CD4-positive, alpha-beta T cell (primary cell): Measurements from ENCODE around the gene ZKSCAN5. TPM values are rescaled to one million over a fixed set of nuclear protein-coding genes. Genes with fewer than 3 reads are reported as not detected.

Experiments
- ATAC-seq: fragments of 200-7000 bp; cut with Tn5 transposase; one replicate; pipeline ENCODE4 v1.10.0; 2022; ENCODE audit warnings: mild to moderate bottlenecking; ENCODE audit not compliant: poor library complexity
- CTCF ChIA-PET: fragments of 350-600 bp; sonication (Branson Sonifier 250); formaldehyde crosslinking; loops from one replicate; lab custom pipeline; 2021; ENCODE audit warnings: antibody characterized with exemption, inconsistent platforms; lab: Charles Lee
- POLR2A ChIA-PET: fragments of 350-600 bp; sonication (Branson Sonifier 250); formaldehyde crosslinking; loops from one replicate; lab custom pipeline; 2021; ENCODE audit warnings: antibody characterized with exemption, inconsistent platforms; lab: Charles Lee
- DNase-seq, 14 experiments: peaks; one replicate each; pipeline ENCODE4 v3.0.0-alpha.2; 2013 to 2020; ENCODE audit warnings: mixed read lengths in 2 of 14
- H3K27ac ChIP-seq, 2 donors: one replicate each; pipeline versions ENCODE4 v1.5.1 to v1.7.0; 2013; ENCODE audit warnings: low read length in 2 of 2, low read depth in 1 of 2, mild to moderate bottlenecking in 1 of 2
- H3K27me3 ChIP-seq, 2 experiments: 1 replicate in 1 of 2; 2 replicates in 1 of 2; pipeline versions ENCODE4 v1.6.1 to v1.7.0; 2013; ENCODE audit warnings: low read length in 2 of 2, control low read depth in 1 of 2, mild to moderate bottlenecking in 1 of 2, moderate library complexity in 1 of 2; ENCODE audit not compliant: insufficient read depth in 2 of 2, control insufficient read depth in 1 of 2
- H3K36me3 ChIP-seq: one replicate; pipeline ENCODE4 v1.6.1; 2013; ENCODE audit warnings: low read length, control low read depth; ENCODE audit not compliant: insufficient read depth
- H3K4me1 ChIP-seq: one replicate; pipeline ENCODE4 v1.6.1; 2013; ENCODE audit warnings: low read length, control low read depth; ENCODE audit not compliant: insufficient read depth
- H3K4me3 ChIP-seq: one replicate; pipeline ENCODE4 v1.5.1; 2013; ENCODE audit warnings: mild to moderate bottlenecking, low read length, moderate library complexity
- H3K9me3 ChIP-seq, 2 experiments: 1 replicate in 1 of 2; 2 replicates in 1 of 2; pipeline versions ENCODE4 v1.6.1 to v1.7.0; 2013; ENCODE audit warnings: low read length in 2 of 2, mild to moderate bottlenecking in 2 of 2, control low read depth in 1 of 2, moderate library complexity in 1 of 2; ENCODE audit not compliant: control insufficient read depth in 1 of 2, insufficient read depth in 1 of 2
- H3K27ac Mint-ChIP-seq: one replicate; pipeline ENCODE4 v1.8.0; 2020; ENCODE audit warnings: mixed read lengths
- H3K27me3 Mint-ChIP-seq: one replicate; pipeline ENCODE4 v1.8.0; 2021; ENCODE audit warnings: mixed read lengths
- H3K36me3 Mint-ChIP-seq: one replicate; pipeline ENCODE4 v1.8.0; 2021; ENCODE audit warnings: low read depth, mixed read lengths
- H3K4me1 Mint-ChIP-seq: one replicate; pipeline ENCODE4 v1.8.0; 2021; ENCODE audit warnings: low read depth, mixed read lengths
- H3K4me3 Mint-ChIP-seq: one replicate; pipeline ENCODE4 v1.8.0; 2020; ENCODE audit warnings: mild to moderate bottlenecking, mixed read lengths
- H3K9me3 Mint-ChIP-seq: one replicate; pipeline ENCODE4 v1.8.0; 2020; ENCODE audit warnings: mixed read lengths
- CTCF ChIP-seq: fragments of 200-600 bp; IDR thresholded peaks from one replicate; pipeline ENCODE4 v1.8.0; 2022; ENCODE audit warnings: antibody characterized with exemption, mild to moderate bottlenecking
- intact Hi-C, 2 experiments: fragments of 100-400 bp; cut with DNase I in 1 of 2; cut with micrococcal nuclease in 1 of 2; formaldehyde crosslinking; loops; one replicate each; pipeline versions ENCODE4 v1.15.1 to v1.9.0; 2023 to 2025; cut with DNase I, micrococcal nuclease
- total RNA-seq, 174 experiments: library from RNA in 2 of 174; stranded (reverse) in 2 of 174; gene quantifications; one replicate each; pipeline ENCODE4 v1.2.3 and lab custom pipeline; 2021 to 2026

Gene ZKSCAN5
- total RNA-seq, 2 experiments from 2014 or later: 3.8 to 4.4 TPM

DNA sequence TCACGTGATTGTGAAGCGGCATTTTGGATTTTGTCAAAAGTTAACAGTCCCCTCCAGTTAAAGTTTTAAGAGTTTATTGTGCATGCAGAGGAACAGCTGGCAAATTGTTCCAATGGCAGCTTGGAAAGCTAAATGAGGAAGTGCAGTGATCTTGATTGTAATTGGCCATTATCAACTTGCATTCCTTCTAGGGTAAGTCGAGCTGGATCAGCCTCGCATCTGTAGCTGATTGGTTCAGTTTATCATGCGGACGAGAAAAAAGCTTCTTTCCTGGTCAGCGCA is 31.2 kb upstream of the ZKSCAN5 start:
- H3K4me3 ChIP-seq: peak overlapping the region; percentile 75

GRCh38 chr7:99476107-99476506 is 28.4 kb upstream of the ZKSCAN5 start:
- Histone ChIP-seq H3K9me3 (no peaks in the 10 kb centered on the region), H3K36me3 (peaks cover 18% of the 10 kb centered on the region), H3K27me3 (no peaks in the 10 kb centered on the region), H3K4me3 (no peak overlapping the region), H3K27ac (no peak overlapping the region), H3K4me1 (peaks cover 56% of the 10 kb centered on the region)
- no peak overlapping the region for H3K4me3 Mint-ChIP-seq
- ChIA-PET CTCF (no interaction called here), POLR2A (interaction anchor here (1.2 to 2.2 kb wide), 4 partner anchors 13 to 82 kb away, joined by 3 to 9 read pairs (median 4); partner anchors contain the start of genes ZKSCAN5, ZNF394 and ZNF655)
- DNase-seq (no peak), ATAC-seq (no peak)
- no peaks in the 10 kb centered on the region for H3K27me3 Mint-ChIP-seq
- H3K36me3 Mint-ChIP-seq: peaks cover 42% of the 10 kb centered on the region
- intact Hi-C loops: no loop called here
- peaks cover 53% of the 10 kb centered on the region for H3K4me1 Mint-ChIP-seq
- H3K27ac Mint-ChIP-seq: peak overlapping the region; percentile 27
- no peaks in the 10 kb centered on the region for H3K9me3 Mint-ChIP-seq
- no peak for TF ChIP-seq CTCF

More for the DNA sequence above, 31.2 kb upstream of the ZKSCAN5 start:
- peaks cover 43% of the 10 kb centered on the region for H3K4me1 ChIP-seq
- TF ChIP-seq CTCF: no peak
- H3K9me3 ChIP-seq: no peaks in the 10 kb centered on the region
- Mint-ChIP-seq H3K27ac (peak overlapping the region; percentile 90), H3K9me3 (no peaks in the 10 kb centered on the region), H3K4me3 (peak overlapping the region; percentile 95), H3K36me3 (peaks cover 21% of the 10 kb centered on the region), H3K4me1 (peaks cover 46% of the 10 kb centered on the region), H3K27me3 (no peaks in the 10 kb centered on the region)
- ChIA-PET CTCF (interaction anchor here (1.0 kb wide), 1 partner anchor 32 kb away, joined by 3 read pairs; no protein-coding TSS in a partner anchor), POLR2A (interaction anchor here (0.9 to 3.3 kb wide), 6 partner anchors 25 to 446 kb away, joined by 3 to 46 read pairs (median 5); partner anchors contain the start of genes BUD31, TRIM4, ZKSCAN5 and ZNF394)
- H3K27ac ChIP-seq: peak overlapping the region; percentile 78 to 81
- H3K36me3 ChIP-seq: peaks cover 7% of the 10 kb centered on the region
- DNase-seq: peak in 3 of 14 experiments; percentile 43 to 55 (median 52)
- intact Hi-C loops: loop anchor here (1.0 to 2.0 kb wide), 2 partner anchors 32 to 64 kb away; partner anchors contain the start of gene ZKSCAN5 (in 1 of the 2)
- ATAC-seq: no peak
- H3K27me3 ChIP-seq: no peaks in the 10 kb centered on the region

DNA sequence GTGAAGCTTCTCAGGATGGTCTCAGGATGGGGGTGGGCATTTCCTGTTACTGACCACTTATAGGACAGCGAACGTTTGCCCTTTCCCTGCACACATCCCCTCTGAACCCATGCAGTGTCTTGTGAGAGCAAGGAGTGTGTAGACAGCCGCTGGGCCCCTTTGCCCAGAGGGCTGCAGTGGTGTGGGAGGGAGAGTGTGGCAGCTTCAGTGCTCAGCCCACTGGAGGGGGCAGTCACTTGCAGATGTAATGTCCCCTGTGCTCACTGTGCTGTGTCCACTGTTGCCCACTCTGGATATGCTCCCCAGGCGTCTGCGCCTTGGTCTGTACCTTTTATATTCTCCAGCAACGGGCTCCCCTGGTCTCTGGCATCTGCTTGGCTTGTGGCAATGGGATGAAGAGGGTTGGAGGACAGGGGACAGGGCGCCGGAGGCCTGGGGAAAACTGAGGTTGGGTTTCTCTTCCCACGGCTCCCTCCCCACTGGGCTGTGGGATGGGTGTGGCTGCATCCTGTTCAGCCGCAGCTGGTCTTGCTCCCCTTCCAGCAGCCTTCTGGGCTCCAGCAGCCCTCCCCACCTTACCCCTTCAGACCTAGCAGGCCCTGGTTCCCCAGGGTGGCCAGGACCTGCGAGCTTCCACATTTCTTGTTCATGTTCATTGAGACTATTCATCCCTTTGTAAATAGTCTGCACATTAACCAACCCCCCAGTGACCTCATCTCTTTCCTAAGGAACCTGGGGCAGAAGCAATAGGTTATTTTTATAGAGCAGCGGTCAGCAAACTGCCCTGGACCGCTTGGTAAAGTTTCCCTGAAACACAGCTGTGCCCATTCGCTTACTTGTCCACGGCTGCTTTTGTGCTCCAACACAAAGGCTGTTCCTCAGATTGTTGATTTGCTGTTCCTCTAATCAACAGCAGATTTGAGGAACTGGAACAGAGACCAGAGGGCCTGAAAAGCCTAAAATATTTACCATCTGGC is 25.7 kb upstream of the ZKSCAN5 start:
- TF ChIP-seq CTCF: no peak
- ChIA-PET CTCF (no interaction called here), POLR2A (interaction anchor here (0.8 to 1.8 kb wide), 5 partner anchors 21 to 101 kb away, joined by 3 to 8 read pairs (median 3); partner anchors contain the start of gene ZNF394)
- DNase-seq: no peak
- intact Hi-C loops: no loop called here
- Mint-ChIP-seq H3K36me3 (peaks cover 45% of the 10 kb centered on the region), H3K4me1 (peaks cover 33% of the 10 kb centered on the region), H3K27me3 (no peaks in the 10 kb centered on the region), H3K27ac (peak overlapping the region; percentile 56), H3K4me3 (peak overlapping the region; percentile 15), H3K9me3 (no peaks in the 10 kb centered on the region)
- no peaks in the 10 kb centered on the region for H3K27me3 ChIP-seq
- H3K9me3 ChIP-seq: no peaks in the 10 kb centered on the region
- no peak for ATAC-seq
- peaks cover 37% of the 10 kb centered on the region for H3K4me1 ChIP-seq
- peaks cover 30% of the 10 kb centered on the region for H3K36me3 ChIP-seq
- peak overlapping the region in 1 of 2 donors; percentile 6 for H3K27ac ChIP-seq
- H3K4me3 ChIP-seq: no peak overlapping the region
